ENCODE data around the gene ENOSF1. TPM values are rescaled to one million over a fixed set of nuclear protein-coding genes. Genes with fewer than 3 reads are reported as not detected.
"Not testable (repeated sequence)": the region's sequence is repeated elsewhere in the genome, so short reads cannot be mapped to it uniquely, and the experiment has no call there.

ENOSF1 gene
- total RNA-seq, 2 experiments from 2014 or later, result 67.2 to 70.3 TPM

DNA sequence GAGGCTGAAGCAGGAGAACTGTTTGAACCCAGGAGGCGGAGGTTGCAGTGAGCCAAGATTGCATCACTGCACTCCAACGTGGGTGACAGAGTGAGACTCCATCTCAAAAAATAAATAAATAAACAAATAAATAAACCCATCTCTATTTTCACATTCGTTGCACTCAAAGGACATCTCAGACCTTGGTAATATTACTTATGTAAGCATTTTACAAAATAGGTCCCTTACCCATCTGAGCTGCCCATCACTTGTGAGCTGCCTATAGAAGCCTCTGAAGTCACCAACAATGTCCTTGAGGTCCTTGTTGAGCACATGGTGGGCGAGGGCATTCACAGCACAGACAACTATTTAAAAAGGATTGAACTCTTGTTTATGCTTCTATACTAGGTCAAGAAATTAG is 15.4 kb downstream of the ENOSF1 start:
- H3K27me3 Mint-ChIP-seq, result no peaks in the 10 kb centered on the region
- H3K36me3 Mint-ChIP-seq (ENCODE audit: low read depth), result peaks cover 29% of the 10 kb centered on the region
- ChIA-PET CTCF (interaction anchor here (1.2 to 1.8 kb wide), 3 partner anchors 10 to 16 kb away, joined by 4 to 9 read pairs (median 6); partner anchors contain the start of gene ENOSF1), POLR2A (no interaction called here)
- no peak overlapping the region for H3K4me3 Mint-ChIP-seq
- H3K4me1 Mint-ChIP-seq, result peaks cover 17% of the 10 kb centered on the region
- no peak overlapping the region for H3K27ac Mint-ChIP-seq
- no peak for DNase-seq
- H3K9me3 Mint-ChIP-seq, result no peaks in the 10 kb centered on the region

DNA sequence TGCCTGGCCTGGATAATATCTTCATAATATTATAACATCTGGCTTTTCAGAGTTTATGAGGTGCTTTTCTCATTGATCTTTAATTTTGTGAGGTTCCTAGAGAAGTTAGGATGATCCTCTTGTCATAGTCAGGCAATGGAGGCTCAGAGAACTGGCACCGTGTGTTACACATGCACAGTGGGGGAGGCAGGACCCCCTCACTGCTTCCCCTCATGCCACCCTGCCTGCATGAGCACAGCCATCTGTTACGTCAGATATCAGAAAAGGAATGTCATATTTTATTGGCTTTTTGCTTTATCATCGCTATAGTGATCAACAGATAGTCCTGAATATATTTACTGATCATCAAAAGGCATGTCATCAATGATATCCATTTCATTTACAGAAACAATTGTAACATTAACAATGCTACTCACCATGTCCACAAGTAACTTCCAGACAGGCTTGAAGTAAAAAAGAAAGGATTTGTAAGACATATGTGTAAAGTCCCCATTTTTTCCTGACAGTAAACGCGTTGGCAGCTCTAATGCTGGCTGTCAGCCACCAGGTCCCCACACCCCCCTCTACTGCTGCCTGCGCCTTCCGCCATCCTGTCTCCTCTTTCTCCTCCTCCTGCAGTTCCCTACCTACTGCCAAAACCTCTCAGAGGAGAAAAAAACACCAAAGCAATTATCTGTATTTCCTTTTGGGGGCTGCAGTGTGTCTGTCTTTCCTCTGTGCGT is 18.8 kb downstream of the ENOSF1 start:
- Mint-ChIP-seq H3K9me3 (no peaks in the 10 kb centered on the region), H3K4me3 (no peak overlapping the region), H3K4me1 (peaks cover 15% of the 10 kb centered on the region), H3K27ac (no peak overlapping the region), H3K27me3 (no peaks in the 10 kb centered on the region), H3K36me3 (ENCODE audit: low read depth) (peaks cover 28% of the 10 kb centered on the region)
- CTCF ChIA-PET, result interaction anchor here (2.0 kb wide), 1 partner anchor 11 kb away, joined by 12 read pairs; no protein-coding TSS in a partner anchor
- DNase-seq, result no peak
- POLR2A ChIA-PET, result no interaction called here

DNA sequence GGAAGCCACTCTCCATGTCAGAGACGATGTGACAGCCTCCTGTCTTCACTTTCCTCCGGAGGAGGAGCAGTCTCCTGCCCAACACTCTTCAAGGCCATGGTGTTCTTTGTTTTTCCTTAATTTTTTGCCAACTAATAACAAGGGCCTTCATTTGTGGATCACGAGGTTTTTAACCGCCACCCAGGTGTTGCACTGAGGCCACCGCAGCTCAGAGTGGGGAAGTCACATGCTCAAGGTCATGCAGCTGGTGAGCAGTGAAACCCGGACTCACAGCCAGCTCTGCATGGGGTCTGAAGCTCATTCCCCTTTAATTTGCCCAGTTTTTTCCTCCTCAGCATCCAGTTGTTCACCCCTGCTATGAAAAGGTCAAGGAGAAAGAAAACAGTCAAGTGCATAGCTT is 19.6 kb downstream of the ENOSF1 start:
- peaks cover 26% of the 10 kb centered on the region for H3K36me3 Mint-ChIP-seq (ENCODE audit: low read depth)
- POLR2A ChIA-PET, result no interaction called here
- H3K4me1 Mint-ChIP-seq, result peaks cover 15% of the 10 kb centered on the region
- H3K4me3 Mint-ChIP-seq, result no peak overlapping the region
- no peaks in the 10 kb centered on the region for H3K27me3 Mint-ChIP-seq
- CTCF ChIA-PET, result interaction anchor here (0.8 to 2.0 kb wide), 3 partner anchors 9 to 13 kb away, joined by 3 to 12 read pairs (median 4); no protein-coding TSS in a partner anchor
- H3K27ac Mint-ChIP-seq, result no peak overlapping the region
- no peak for DNase-seq
- H3K9me3 Mint-ChIP-seq, result no peaks in the 10 kb centered on the region

DNA sequence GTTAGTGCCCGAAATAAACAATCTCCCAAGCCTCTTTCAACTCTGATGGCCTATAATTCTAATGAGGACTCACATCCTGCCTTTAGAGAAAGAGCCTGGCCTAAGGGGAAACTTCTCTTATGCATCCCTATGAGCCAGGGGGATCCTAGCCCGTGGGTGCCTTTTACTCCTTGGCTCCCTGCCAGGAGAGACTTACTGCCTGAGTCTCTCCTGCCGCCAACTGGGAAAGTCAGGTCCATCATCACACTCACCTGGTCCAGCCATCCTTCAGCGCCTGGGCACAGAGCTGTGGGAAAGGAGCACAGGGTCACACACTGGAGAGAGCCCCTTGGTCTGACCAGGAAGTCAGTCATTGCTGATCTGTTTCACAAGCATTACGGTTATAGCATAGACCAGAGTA is 24.1 kb downstream of the ENOSF1 start:
- H3K27ac Mint-ChIP-seq, result no peak overlapping the region
- DNase-seq, result no peak
- H3K36me3 Mint-ChIP-seq (ENCODE audit: low read depth), result peaks cover 30% of the 10 kb centered on the region
- no peaks in the 10 kb centered on the region for H3K9me3 Mint-ChIP-seq
- ChIA-PET CTCF (interaction anchor here (1.0 to 1.3 kb wide), 2 partner anchors 22 to 24 kb away, joined by 3 read pairs; partner anchors contain the start of gene ENOSF1), POLR2A (no interaction called here)
- peaks cover 10% of the 10 kb centered on the region for H3K4me1 Mint-ChIP-seq
- H3K4me3 Mint-ChIP-seq, result no peak overlapping the region
- no peaks in the 10 kb centered on the region for H3K27me3 Mint-ChIP-seq

GRCh38 chr18:686339-687111 is 25.9 kb downstream of the ENOSF1 start:
- Mint-ChIP-seq H3K4me3 (no peak overlapping the region), H3K4me1 (peaks cover 19% of the 10 kb centered on the region), H3K27me3 (no peaks in the 10 kb centered on the region), H3K27ac (peak overlapping the region; percentile 33), H3K36me3 (ENCODE audit: low read depth) (peaks cover 36% of the 10 kb centered on the region), H3K9me3 (no peaks in the 10 kb centered on the region)
- POLR2A ChIA-PET, result no interaction called here
- CTCF ChIA-PET, result interaction anchor here (0.6 to 1.6 kb wide), 6 partner anchors 10 to 32 kb away, joined by 3 to 5 read pairs (median 4); partner anchors contain the start of gene TYMS
- no peak for DNase-seq

DNA sequence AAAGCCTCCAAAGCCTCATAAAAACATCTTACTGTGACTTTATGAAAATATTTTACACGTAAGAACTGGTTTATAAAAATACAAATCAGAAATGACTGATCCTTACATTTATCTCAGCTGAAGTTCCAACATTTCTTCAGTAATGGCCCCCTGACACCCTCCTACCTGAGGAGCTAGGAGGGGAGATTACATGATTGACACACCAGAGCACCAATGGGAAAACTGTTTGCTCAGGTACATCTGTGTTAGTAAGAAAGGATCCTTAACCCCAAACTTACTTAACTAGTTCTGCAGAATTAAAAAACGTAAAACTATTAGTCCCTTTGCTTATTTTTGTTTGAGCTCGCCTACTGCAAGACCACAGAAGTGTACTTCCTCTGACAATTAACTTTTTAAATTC is 27.0 kb downstream of the ENOSF1 start:
- POLR2A ChIA-PET, result no interaction called here
- Mint-ChIP-seq H3K4me3 (no peak overlapping the region), H3K36me3 (ENCODE audit: low read depth) (peaks cover 40% of the 10 kb centered on the region)

GRCh38 chr18:683531-683930 is 28.9 kb downstream of the ENOSF1 start:
- POLR2A ChIA-PET, result no interaction called here
- no peak overlapping the region for H3K27ac Mint-ChIP-seq

More for the DNA sequence above, 27.0 kb downstream of the ENOSF1 start:
- Mint-ChIP-seq H3K4me1 (peaks cover 26% of the 10 kb centered on the region), H3K27me3 (no peaks in the 10 kb centered on the region), H3K27ac (peak overlapping the region; percentile 25), H3K9me3 (no peaks in the 10 kb centered on the region)
- no peak for DNase-seq
- CTCF ChIA-PET, result interaction anchor here (0.7 to 1.6 kb wide), 5 partner anchors 12 to 127 kb away, joined by 3 to 6 read pairs (median 4); no protein-coding TSS in a partner anchor

DNA sequence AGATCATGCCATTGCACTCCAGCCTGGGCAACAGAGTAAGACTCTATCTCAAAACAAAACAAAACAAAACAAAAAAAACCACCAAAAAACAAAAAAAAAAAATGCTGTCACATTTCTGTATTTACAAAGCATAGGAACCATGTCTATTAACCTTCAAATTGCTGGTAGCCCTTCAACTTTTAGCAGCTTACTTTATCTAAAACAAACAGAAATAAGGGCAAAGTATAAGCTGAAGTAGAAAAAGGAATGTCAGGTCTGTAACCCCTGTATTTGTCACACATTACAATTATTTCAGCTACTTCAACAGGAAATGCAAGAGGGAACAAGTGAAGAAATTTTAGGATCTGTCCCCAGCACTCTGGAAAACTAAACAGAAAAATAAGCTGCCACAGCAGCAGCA is 29.6 kb downstream of the ENOSF1 start:
- Mint-ChIP-seq H3K9me3 (no peaks in the 10 kb centered on the region), H3K36me3 (ENCODE audit: low read depth) (peaks cover 53% of the 10 kb centered on the region), H3K4me1 (peaks cover 28% of the 10 kb centered on the region), H3K27ac (peak overlapping the region; percentile 55), H3K27me3 (no peaks in the 10 kb centered on the region), H3K4me3 (no peak overlapping the region)
- CTCF ChIA-PET, result interaction anchor here (0.8 to 3.3 kb wide), 7 partner anchors 10 to 30 kb away, joined by 3 to 16 read pairs (median 6); partner anchors contain the start of genes ENOSF1 and TYMS
- DNase-seq, result no peak
- POLR2A ChIA-PET, result no interaction called here

More at GRCh38 chr18:683531-683930, 28.9 kb downstream of the ENOSF1 start:
- no peaks in the 10 kb centered on the region for H3K27me3 Mint-ChIP-seq
- DNase-seq, result no peak
- no peak overlapping the region for H3K4me3 Mint-ChIP-seq
- no peaks in the 10 kb centered on the region for H3K9me3 Mint-ChIP-seq
- CTCF ChIA-PET, result interaction anchor here (1.3 to 3.3 kb wide), 4 partner anchors 9 to 29 kb away, joined by 6 to 16 read pairs (median 10); partner anchors contain the start of genes ENOSF1 and TYMS
- peaks cover 50% of the 10 kb centered on the region for H3K36me3 Mint-ChIP-seq (ENCODE audit: low read depth)
- peaks cover 28% of the 10 kb centered on the region for H3K4me1 Mint-ChIP-seq

GRCh38 chr18:682416-682815 is 30.0 kb downstream of the ENOSF1 start:
- H3K27me3 Mint-ChIP-seq, H3K9me3 Mint-ChIP-seq, H3K4me3 Mint-ChIP-seq, DNase-seq: not testable (repeated sequence)
- Mint-ChIP-seq H3K4me1 (peaks cover 28% of the 10 kb centered on the region), H3K27ac (peak overlapping the region; percentile 94), H3K36me3 (ENCODE audit: low read depth) (peaks cover 52% of the 10 kb centered on the region)
- ChIA-PET POLR2A (interaction anchor here (1.0 kb wide), 2 partner anchors 9 to 24 kb away, joined by 3 to 5 read pairs; no protein-coding TSS in a partner anchor), CTCF (interaction anchor here (0.8 to 3.3 kb wide), 9 partner anchors 10 to 157 kb away, joined by 3 to 16 read pairs (median 3); partner anchors contain the start of genes ENOSF1 and TYMS)

DNA sequence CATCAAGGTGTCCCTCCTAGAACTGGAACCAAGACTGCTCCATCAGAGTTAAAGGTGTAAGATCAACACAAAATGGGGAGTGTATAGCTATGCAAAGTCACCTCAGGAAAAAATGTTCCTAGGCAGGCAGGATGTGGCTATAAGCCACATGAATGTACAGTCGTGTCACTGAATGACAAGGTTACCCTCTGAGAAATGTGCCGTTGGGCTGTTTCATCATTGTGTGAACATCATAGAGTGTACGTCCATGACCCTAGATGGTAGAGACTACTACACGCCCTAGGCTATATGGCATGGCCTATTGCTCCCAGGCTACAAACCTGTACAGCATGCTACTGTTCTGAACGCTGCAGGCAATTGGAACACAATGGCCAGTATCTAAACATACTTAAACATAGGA is 30.4 kb downstream of the ENOSF1 start:
- ChIA-PET CTCF (interaction anchor here (1.0 to 3.3 kb wide), 9 partner anchors 9 to 157 kb away, joined by 3 to 16 read pairs (median 3); partner anchors contain the start of genes ENOSF1 and TYMS), POLR2A (interaction anchor here (0.6 to 1.0 kb wide), 3 partner anchors 9 to 23 kb away, joined by 3 to 5 read pairs (median 5); no protein-coding TSS in a partner anchor)
- Mint-ChIP-seq H3K27ac (peak overlapping the region; percentile 94), H3K9me3 (no peaks in the 10 kb centered on the region), H3K36me3 (ENCODE audit: low read depth) (peaks cover 52% of the 10 kb centered on the region), H3K4me1 (peaks cover 28% of the 10 kb centered on the region), H3K27me3 (no peaks in the 10 kb centered on the region), H3K4me3 (peak overlapping the region; percentile 7)
- DNase-seq, result peak; percentile 87

GRCh38 chr18:680392-680791 is 32.0 kb downstream of the ENOSF1 start:
- ChIA-PET POLR2A (interaction anchor here (0.6 kb wide), 1 partner anchor 60 kb away, joined by 4 read pairs; no protein-coding TSS in a partner anchor), CTCF (interaction anchor here (1.3 kb wide), 2 partner anchors 8 to 40 kb away, joined by 3 read pairs; no protein-coding TSS in a partner anchor)
- Mint-ChIP-seq H3K27me3 (no peaks in the 10 kb centered on the region), H3K9me3 (no peaks in the 10 kb centered on the region), H3K36me3 (ENCODE audit: low read depth) (peaks cover 54% of the 10 kb centered on the region), H3K4me3 (no peak overlapping the region), H3K27ac (peak overlapping the region; percentile 41), H3K4me1 (peaks cover 31% of the 10 kb centered on the region)
- DNase-seq, result no peak

GRCh38 chr18:679516-679915 is 32.9 kb downstream of the ENOSF1 start:
- Mint-ChIP-seq H3K9me3 (no peaks in the 10 kb centered on the region), H3K27me3 (no peaks in the 10 kb centered on the region), H3K27ac (peak overlapping the region; percentile 5), H3K4me1 (peaks cover 31% of the 10 kb centered on the region), H3K36me3 (ENCODE audit: low read depth) (peaks cover 55% of the 10 kb centered on the region), H3K4me3 (no peak overlapping the region)
- no peak for DNase-seq
- ChIA-PET CTCF (interaction anchor here (1.0 to 1.3 kb wide), 3 partner anchors 9 to 41 kb away, joined by 3 to 6 read pairs (median 3); no protein-coding TSS in a partner anchor), POLR2A (no interaction called here)
